RWPE2 (cell line): ENCODE measurements around the gene GTF2I.
"Not testable (repeated sequence)": the region's sequence is repeated elsewhere in the genome, so short reads cannot be mapped to it uniquely, and the experiment has no call there.

Source experiments
- ATAC-seq: fragments of 200-7000 bp; cut with Tn5 transposase; 3 replicates; pipeline ENCODE4 v1.9.1; 2021; ENCODE audit warnings: low read depth
- DNase-seq: peaks from one replicate; pipeline ENCODE4 v3.0.0-alpha.2; 2020; ENCODE audit warnings: low spot score
- H3K27ac ChIP-seq: fragments of 450-650 bp; 2 replicates; pipeline ENCODE4 v1.5.1; 2017; ENCODE audit warnings: mild to moderate bottlenecking; ENCODE audit not compliant: poor library complexity, severe bottlenecking
- H3K27me3 ChIP-seq: fragments of 250-450 bp; sonication (Bioruptor Pico); 2 replicates; pipeline ENCODE4 v1.5.1; 2021; ENCODE audit warnings: mild to moderate bottlenecking, moderate library complexity; ENCODE audit not compliant: insufficient read depth, poor library complexity, severe bottlenecking
- H3K36me3 ChIP-seq: fragments of 250-450 bp; sonication (Bioruptor Pico); 2 replicates; pipeline ENCODE4 v1.5.1; 2020; ENCODE audit warnings: low read depth, mild to moderate bottlenecking, moderate library complexity
- H3K4me1 ChIP-seq: fragments of 250-450 bp; sonication (Bioruptor Pico); 2 replicates; pipeline ENCODE4 v1.5.1; 2021; ENCODE audit warnings: mild to moderate bottlenecking, moderate library complexity; ENCODE audit not compliant: insufficient read depth, poor library complexity, severe bottlenecking
- H3K4me3 ChIP-seq: fragments of 250-450 bp; sonication (Bioruptor Pico); 2 replicates; pipeline ENCODE4 v1.5.1; 2021; ENCODE audit warnings: mild to moderate bottlenecking, moderate library complexity; ENCODE audit not compliant: severe bottlenecking
- H3K9me3 ChIP-seq: fragments of 250-450 bp; sonication (Bioruptor Pico); 2 replicates; pipeline ENCODE4 v1.5.1; 2021; ENCODE audit warnings: mild to moderate bottlenecking, moderate library complexity; ENCODE audit not compliant: severe bottlenecking
- CTCF ChIP-seq: fragments of 450-650 bp; IDR thresholded peaks from one replicate; pipeline ENCODE4 v1.5.1; 2017; ENCODE audit warnings: mild to moderate bottlenecking, moderate library complexity; ENCODE audit not compliant: poor library complexity, severe bottlenecking

Gene GTF2I

GRCh38 chr7:74717889-74718288, 60.4 kb downstream of the GTF2I start:
- no peak for ATAC-seq
- peak overlapping the region; percentile 28 for H3K27ac ChIP-seq
- H3K4me3 ChIP-seq: no peak overlapping the region
- peaks cover 9% of the 10 kb centered on the region for H3K9me3 ChIP-seq
- peaks cover 13% of the 10 kb centered on the region for H3K4me1 ChIP-seq
- peaks cover 99% of the 10 kb centered on the region for H3K36me3 ChIP-seq
- no peak for DNase-seq
- TF ChIP-seq CTCF: no peak
- H3K27me3 ChIP-seq: no peaks in the 10 kb centered on the region

DNA sequence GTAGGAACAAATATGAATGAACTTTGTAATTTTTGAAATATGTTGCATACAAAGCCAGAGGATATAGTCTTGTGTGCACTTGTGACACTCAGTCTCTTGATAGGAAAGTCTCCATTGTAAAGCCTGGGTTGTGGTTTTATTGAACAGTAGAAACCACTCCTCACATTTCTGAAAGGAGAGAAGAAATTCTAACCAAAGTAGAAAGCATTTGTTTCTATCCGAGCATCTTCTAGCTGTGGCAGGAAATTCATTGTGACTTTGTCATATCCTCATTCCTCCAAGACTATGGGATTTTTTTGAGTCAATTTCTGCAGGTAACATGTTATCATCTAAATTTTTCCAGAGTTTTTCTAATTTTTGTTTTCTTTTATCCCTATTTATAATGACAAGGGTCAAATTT, 60.8 kb downstream of the GTF2I start:
- Histone ChIP-seq H3K4me3 (no peak overlapping the region), H3K36me3 (peaks cover 95% of the 10 kb centered on the region), H3K27ac (peak overlapping the region; percentile 28), H3K4me1 (peaks cover 13% of the 10 kb centered on the region), H3K27me3 (no peaks in the 10 kb centered on the region), H3K9me3 (peaks cover 5% of the 10 kb centered on the region)
- no peak for TF ChIP-seq CTCF
- ATAC-seq (no peak), DNase-seq (no peak)

- peaks cover 82% of the 10 kb centered on the region for H3K36me3 ChIP-seq
- no peak for TF ChIP-seq CTCF
- no peak for ATAC-seq
Observed at GRCh38 chr7:74722153-74722552, 64.6 kb downstream of the GTF2I start.

DNA sequence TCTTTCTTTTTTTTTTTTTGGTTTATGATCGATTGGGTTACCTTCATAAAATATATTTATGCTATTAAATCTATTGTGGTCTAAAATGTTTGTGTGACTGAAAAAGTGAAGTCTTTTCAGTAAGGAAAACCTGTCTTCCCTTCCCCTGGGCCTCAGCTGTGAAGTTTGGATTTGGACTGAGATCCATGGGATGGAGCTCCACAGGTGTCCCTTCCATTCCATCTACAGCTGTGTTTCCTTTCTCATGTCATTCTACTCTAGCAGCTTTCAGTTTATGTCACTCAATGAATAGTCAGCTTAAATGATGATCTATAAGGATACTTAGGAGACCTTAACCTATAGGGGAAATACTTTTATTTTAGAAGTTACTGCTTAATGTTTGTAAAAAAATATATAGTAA, 68.3 kb downstream of the GTF2I start:
- no peaks in the 10 kb centered on the region for H3K27me3 ChIP-seq
- H3K9me3 ChIP-seq: no peaks in the 10 kb centered on the region
- ATAC-seq (no peak), DNase-seq (no peak)
- H3K4me3 ChIP-seq: no peak overlapping the region
- H3K36me3 ChIP-seq: peaks cover 54% of the 10 kb centered on the region
- H3K4me1 ChIP-seq: no peaks in the 10 kb centered on the region
- no peak for TF ChIP-seq CTCF
- no peak overlapping the region for H3K27ac ChIP-seq

More at GRCh38 chr7:74722153-74722552, 64.6 kb downstream of the GTF2I start:
- H3K4me3 ChIP-seq: no peak overlapping the region
- no peaks in the 10 kb centered on the region for H3K9me3 ChIP-seq
- no peaks in the 10 kb centered on the region for H3K27me3 ChIP-seq
- DNase-seq: no peak
- no peak overlapping the region for H3K27ac ChIP-seq
- H3K4me1 ChIP-seq: peaks cover 4% of the 10 kb centered on the region

DNA sequence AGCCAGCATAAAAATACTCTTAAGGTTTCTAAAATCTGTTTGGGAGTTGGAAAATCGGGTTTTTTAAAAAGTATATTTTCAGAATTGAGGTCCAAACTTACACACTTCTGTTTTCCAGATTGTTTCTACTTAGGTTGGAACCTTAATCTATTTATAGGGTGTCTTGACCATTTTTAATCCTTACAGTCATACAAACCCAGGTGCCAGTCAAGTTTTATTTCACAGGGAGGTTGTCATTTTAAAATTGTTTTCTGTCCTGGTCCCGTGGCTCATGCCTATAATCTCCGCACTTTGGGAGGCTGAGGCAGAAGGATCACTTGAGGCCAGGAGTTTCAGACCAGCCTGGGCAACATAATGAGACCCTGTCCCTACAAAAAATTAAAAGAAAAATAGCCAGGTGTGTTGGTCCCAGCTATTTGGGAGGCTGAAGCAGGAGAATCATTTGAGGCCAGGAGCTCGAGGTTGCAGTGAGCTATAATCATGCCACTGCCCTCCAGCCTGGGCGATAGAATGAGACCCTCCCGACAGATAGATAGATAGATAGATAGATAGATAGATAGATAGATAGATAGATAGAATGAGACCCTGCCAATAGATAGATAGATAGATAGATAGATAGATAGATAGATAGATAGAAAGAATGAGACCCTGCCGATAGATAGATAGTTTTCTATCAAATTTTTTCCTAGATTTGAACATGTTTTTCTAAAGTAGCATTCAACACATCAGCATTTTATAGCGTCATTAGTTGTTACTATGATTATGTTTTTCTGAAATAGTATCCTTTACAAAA, 69.0 kb downstream of the GTF2I start:
- H3K36me3 ChIP-seq: peaks cover 47% of the 10 kb centered on the region
- H3K27me3 ChIP-seq: no peaks in the 10 kb centered on the region
- DNase-seq (no peak), ATAC-seq (no peak)
- no peaks in the 10 kb centered on the region for H3K9me3 ChIP-seq
- H3K4me3 ChIP-seq: no peak overlapping the region
- H3K4me1 ChIP-seq: no peaks in the 10 kb centered on the region
- no peak overlapping the region for H3K27ac ChIP-seq
- TF ChIP-seq CTCF: no peak

GRCh38 chr7:74728686-74729085, 71.2 kb downstream of the GTF2I start:
- not testable (repeated sequence) for DNase-seq, H3K4me1 ChIP-seq, H3K27me3 ChIP-seq, H3K27ac ChIP-seq, H3K4me3 ChIP-seq, H3K9me3 ChIP-seq, ATAC-seq
- peaks cover 32% of the 10 kb centered on the region for H3K36me3 ChIP-seq

GRCh38 chr7:74730186-74730585, 72.7 kb downstream of the GTF2I start:
- H3K4me1 ChIP-seq, ATAC-seq, H3K4me3 ChIP-seq, H3K27ac ChIP-seq, H3K9me3 ChIP-seq, H3K27me3 ChIP-seq, DNase-seq: not testable (repeated sequence)
- H3K36me3 ChIP-seq: peaks cover 17% of the 10 kb centered on the region
